Activated CD4-positive, alpha-beta T cell treated with anti-CD3 and anti-CD28 coated beads for 36 hours (primary cell): ENCODE results near the gene EEA1. TPM values are rescaled to one million over a fixed set of nuclear protein-coding genes. Genes with fewer than 3 reads are reported as not detected.

Experiments
- ATAC-seq: fragments of 200-7000 bp; cut with Tn5 transposase; one replicate; pipeline ENCODE4 v1.10.0; 2021; ENCODE audit warnings: mild to moderate bottlenecking, moderate library complexity
- CTCF ChIA-PET: fragments of 350-600 bp; sonication (Branson Sonifier 250); formaldehyde crosslinking; loops from one replicate; lab custom pipeline; 2021; ENCODE audit warnings: antibody characterized with exemption; lab: Charles Lee
- POLR2A ChIA-PET: fragments of 350-600 bp; sonication (Branson Sonifier 250); formaldehyde crosslinking; loops from one replicate; lab custom pipeline; 2021; ENCODE audit warnings: antibody characterized with exemption, inconsistent platforms; lab: Charles Lee
- DNase-seq: peaks from one replicate; pipeline ENCODE4 v3.0.0-alpha.2; 2020
- H3K27ac Mint-ChIP-seq: one replicate; pipeline ENCODE4 v1.8.0; 2021; ENCODE audit warnings: mixed read lengths
- H3K27me3 Mint-ChIP-seq: one replicate; pipeline ENCODE4 v1.8.0; 2021; ENCODE audit warnings: mixed read lengths
- H3K36me3 Mint-ChIP-seq: one replicate; pipeline ENCODE4 v1.8.0; 2021; ENCODE audit warnings: low read depth, mixed read lengths
- H3K4me1 Mint-ChIP-seq: one replicate; pipeline ENCODE4 v1.8.0; 2021; ENCODE audit warnings: mixed read lengths
- H3K4me3 Mint-ChIP-seq: one replicate; pipeline ENCODE4 v1.8.0; 2021; ENCODE audit warnings: mild to moderate bottlenecking, moderate library complexity, mixed read lengths
- H3K9me3 Mint-ChIP-seq: one replicate; pipeline ENCODE4 v1.8.0; 2021; ENCODE audit warnings: low read depth, mixed read lengths
- intact Hi-C, 2 experiments: fragments of 100-400 bp; cut with DNase I in 1 of 2; cut with micrococcal nuclease in 1 of 2; formaldehyde crosslinking; loops; one replicate each; pipeline versions ENCODE4 v1.14.2 to v1.15.1; 2022 to 2024; cut with DNase I, micrococcal nuclease
- total RNA-seq, 2 experiments: library from RNA; stranded (reverse); gene quantifications; one replicate each; pipeline ENCODE4 v1.2.3, GENCODE V29; 2021

The EEA1 gene
- total RNA-seq, 2 experiments from 2014 or later: 20.2 to 33.2 TPM

DNA sequence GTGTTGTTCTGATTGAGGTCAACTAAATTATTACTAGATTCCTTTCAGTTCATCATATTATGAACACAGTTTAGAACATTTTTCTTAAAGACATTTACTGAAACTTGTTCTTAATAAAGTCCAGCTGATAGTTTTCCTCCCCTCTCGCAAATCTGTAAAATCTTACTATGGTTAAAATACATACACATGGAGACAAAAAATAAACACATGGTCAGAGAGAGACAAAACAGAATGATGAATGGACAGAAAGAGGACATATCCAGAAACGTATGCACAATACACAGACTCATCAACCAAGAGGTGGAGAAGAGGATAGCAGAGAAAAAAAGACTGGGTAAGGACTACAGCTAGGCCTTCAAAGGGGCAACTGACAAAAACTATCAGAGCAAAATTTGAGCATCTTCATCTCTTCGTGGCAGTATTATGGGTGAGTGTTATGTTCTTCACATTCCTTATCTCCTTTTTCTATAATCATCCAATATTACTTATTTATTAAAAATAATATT lies 38.4 kb downstream of the EEA1 start:
- POLR2A ChIA-PET: no interaction called here
- Mint-ChIP-seq H3K4me1 (peaks cover 29% of the 10 kb centered on the region), H3K4me3 (no peak overlapping the region), H3K27me3 (no peaks in the 10 kb centered on the region), H3K36me3 (peaks cover 37% of the 10 kb centered on the region), H3K9me3 (no peaks in the 10 kb centered on the region), H3K27ac (no peak overlapping the region)
- no peak for ATAC-seq
- DNase-seq: no peak
- CTCF ChIA-PET: no interaction called here
- intact Hi-C loops: no loop called here

DNA sequence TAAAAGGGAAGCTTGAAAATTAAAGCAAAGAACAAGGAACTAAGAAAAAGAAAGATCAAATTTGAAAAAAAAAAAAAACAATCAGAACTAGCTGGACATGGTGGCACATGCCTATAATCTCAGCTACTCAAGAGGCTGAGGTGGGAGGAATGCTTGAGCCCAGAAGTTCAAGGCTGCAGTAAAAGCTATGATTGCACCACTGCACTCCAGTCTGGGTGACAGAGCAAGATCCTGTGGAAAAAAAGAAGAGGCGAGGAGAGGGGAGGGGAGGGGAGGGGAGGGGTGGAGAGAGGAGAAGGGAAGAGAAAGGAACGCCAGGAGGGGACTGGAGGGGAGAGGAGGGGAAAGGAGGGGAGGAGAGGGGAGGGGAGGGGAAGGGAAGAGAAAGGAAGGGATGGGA lies 43.0 kb downstream of the EEA1 start:
- Mint-ChIP-seq H3K9me3 (no peaks in the 10 kb centered on the region), H3K27me3 (no peaks in the 10 kb centered on the region), H3K27ac (no peak overlapping the region), H3K36me3 (peaks cover 59% of the 10 kb centered on the region), H3K4me3 (no peak overlapping the region), H3K4me1 (peaks cover 22% of the 10 kb centered on the region)
- no peak for ATAC-seq
- CTCF ChIA-PET: no interaction called here
- no peak for DNase-seq
- POLR2A ChIA-PET: no interaction called here
- intact Hi-C loops: no loop called here

DNA sequence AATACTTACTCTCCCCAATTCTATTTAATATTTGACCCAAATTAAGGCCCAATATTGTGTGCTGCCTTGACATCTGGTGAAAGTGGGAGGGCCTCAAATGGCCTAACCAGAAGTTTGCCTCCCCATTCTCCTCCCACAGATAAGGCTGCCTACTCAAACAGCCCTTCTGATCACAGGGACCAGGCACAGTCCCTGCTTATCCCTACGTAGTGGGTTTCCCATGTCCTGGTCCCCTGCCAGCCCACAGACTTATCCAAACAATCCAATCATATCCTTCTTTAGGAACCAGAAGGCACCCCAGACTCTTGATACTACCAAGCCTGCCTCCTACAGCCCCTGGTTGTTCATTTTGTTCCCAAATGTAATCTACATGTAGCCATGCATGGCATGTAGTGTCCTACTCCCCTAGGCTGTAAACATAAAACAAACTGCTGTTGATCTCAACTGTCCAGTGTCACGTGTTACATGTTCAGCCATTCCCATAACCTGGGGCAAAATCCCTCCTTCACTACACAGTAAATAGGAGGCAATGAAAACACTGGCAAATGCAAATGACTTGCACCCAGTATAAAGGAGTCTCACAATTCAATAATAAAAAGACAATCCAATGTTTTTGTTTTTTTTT lies 49.3 kb downstream of the EEA1 start:
- intact Hi-C loops: no loop called here
- Mint-ChIP-seq H3K27ac (no peak overlapping the region), H3K4me1 (peaks cover 20% of the 10 kb centered on the region), H3K36me3 (peaks cover 51% of the 10 kb centered on the region), H3K9me3 (no peaks in the 10 kb centered on the region), H3K4me3 (no peak overlapping the region), H3K27me3 (no peaks in the 10 kb centered on the region)
- DNase-seq (no peak), ATAC-seq (no peak)
- ChIA-PET CTCF (interaction anchor here (0.7 kb wide), 1 partner anchor 84 kb away, joined by 3 read pairs; no protein-coding TSS in a partner anchor), POLR2A (no interaction called here)

DNA sequence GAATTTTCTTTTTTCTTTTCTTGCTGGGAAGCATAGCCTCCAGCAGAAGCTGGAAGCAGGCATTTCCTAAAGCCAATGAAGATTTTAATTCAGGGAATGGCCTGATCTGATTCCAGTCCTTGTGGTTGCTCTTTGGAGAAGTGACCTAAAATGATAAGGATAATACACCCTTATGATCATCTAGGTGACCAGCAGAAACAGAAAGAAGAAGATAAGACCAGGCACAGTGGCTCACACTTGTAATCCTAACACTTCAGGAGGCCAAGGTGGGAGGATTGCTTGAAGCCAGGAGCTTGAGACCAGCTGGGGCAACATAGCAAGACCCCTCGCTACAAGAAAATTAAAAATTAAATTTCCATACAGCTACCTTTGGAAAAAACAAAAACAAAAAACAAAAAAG lies 51.2 kb downstream of the EEA1 start:
- Mint-ChIP-seq H3K9me3 (no peaks in the 10 kb centered on the region), H3K4me3 (no peak overlapping the region), H3K27me3 (no peaks in the 10 kb centered on the region), H3K27ac (no peak overlapping the region), H3K36me3 (peaks cover 34% of the 10 kb centered on the region), H3K4me1 (peaks cover 12% of the 10 kb centered on the region)
- intact Hi-C loops: no loop called here
- ATAC-seq (no peak), DNase-seq (no peak)
- ChIA-PET CTCF (interaction anchor here (1.1 kb wide), 1 partner anchor 480 kb away, joined by 3 read pairs; no protein-coding TSS in a partner anchor), POLR2A (no interaction called here)

DNA sequence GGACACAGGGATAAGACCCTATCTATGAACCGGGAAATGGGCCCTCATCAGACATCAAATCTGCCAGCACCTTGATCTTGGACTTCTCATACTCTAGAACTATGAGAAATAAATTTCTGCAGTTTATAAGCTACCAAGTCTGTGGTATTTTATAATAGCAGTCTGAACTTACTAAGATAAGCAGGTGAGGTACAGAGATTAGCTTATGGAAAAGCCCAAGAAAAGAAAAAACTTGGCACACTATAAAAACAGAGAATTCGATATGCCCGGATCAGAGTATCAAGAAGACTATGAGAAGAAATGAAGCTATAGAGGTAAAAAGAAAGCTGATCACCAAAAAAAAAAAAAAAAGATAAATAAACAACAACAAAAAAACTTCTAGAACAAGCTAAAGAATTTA lies 52.6 kb downstream of the EEA1 start:
- intact Hi-C loops: no loop called here
- no peak for DNase-seq
- Mint-ChIP-seq H3K4me3 (no peak overlapping the region), H3K27ac (no peak overlapping the region), H3K36me3 (peaks cover 27% of the 10 kb centered on the region), H3K4me1 (peaks cover 17% of the 10 kb centered on the region), H3K9me3 (no peaks in the 10 kb centered on the region), H3K27me3 (no peaks in the 10 kb centered on the region)
- no peak for ATAC-seq
- POLR2A ChIA-PET: interaction anchor here (0.6 to 0.7 kb wide), 3 partner anchors 26 to 570 kb away, joined by 3 to 5 read pairs (median 5); no protein-coding TSS in a partner anchor
- CTCF ChIA-PET: interaction anchor here (0.6 to 1.1 kb wide), 4 partner anchors 13 to 1922 kb away, joined by 3 to 4 read pairs (median 3); no protein-coding TSS in a partner anchor

DNA sequence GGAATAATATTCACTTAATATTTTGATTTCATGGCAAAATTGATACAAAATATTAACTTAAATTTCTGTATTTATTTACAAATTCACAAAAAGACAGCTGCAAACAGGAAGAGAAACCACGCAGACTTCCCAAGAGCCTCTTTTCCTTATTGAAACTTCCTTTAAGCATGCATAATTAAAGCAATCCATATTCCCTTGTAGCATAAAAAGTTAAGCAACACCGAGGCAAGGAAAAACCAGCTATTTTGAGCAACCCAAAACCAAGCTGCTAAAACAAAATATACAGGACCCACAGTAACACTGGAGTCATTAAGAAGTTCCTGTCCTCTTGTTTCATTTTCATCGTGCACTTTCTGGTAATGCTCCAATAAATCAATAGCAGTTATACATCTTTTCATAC lies 58.0 kb downstream of the EEA1 start:
- Mint-ChIP-seq H3K4me3 (no peak overlapping the region), H3K9me3 (no peaks in the 10 kb centered on the region), H3K36me3 (no peaks in the 10 kb centered on the region), H3K4me1 (peaks cover 15% of the 10 kb centered on the region), H3K27me3 (no peaks in the 10 kb centered on the region), H3K27ac (no peak overlapping the region)
- intact Hi-C loops: no loop called here
- ChIA-PET POLR2A (no interaction called here), CTCF (interaction anchor here (0.5 kb wide), 1 partner anchor 489 kb away, joined by 3 read pairs; no protein-coding TSS in a partner anchor)
- DNase-seq (no peak), ATAC-seq (no peak)

DNA sequence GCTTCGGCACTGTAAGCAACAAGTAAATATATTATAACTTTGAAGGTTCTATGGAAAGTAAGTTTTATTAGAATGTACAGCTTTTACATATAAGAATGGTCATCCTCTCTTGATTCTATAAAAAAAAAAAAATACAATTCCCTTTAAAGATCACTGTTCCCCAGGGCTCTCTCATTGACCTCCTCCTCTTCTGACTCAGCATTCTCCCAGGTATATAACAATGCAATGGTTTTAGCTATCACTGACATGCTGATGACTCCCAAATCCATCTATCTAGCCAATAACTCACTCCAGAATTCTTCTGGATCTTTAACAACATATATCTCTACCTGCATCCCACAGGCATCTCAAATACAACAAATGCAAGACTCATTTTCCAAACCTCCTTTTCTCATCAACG lies 62.7 kb downstream of the EEA1 start:
- H3K27me3 Mint-ChIP-seq: no peaks in the 10 kb centered on the region
- no peak overlapping the region for H3K27ac Mint-ChIP-seq
- no peak for ATAC-seq
- ChIA-PET POLR2A (no interaction called here), CTCF (interaction anchor here (1.0 to 1.3 kb wide), 2 partner anchors 8 to 121 kb away, joined by 3 read pairs; no protein-coding TSS in a partner anchor)
- DNase-seq: no peak
- no peak overlapping the region for H3K4me3 Mint-ChIP-seq
- peaks cover 16% of the 10 kb centered on the region for H3K4me1 Mint-ChIP-seq
- H3K9me3 Mint-ChIP-seq: no peaks in the 10 kb centered on the region
- intact Hi-C loops: no loop called here
- peaks cover 16% of the 10 kb centered on the region for H3K36me3 Mint-ChIP-seq

DNA sequence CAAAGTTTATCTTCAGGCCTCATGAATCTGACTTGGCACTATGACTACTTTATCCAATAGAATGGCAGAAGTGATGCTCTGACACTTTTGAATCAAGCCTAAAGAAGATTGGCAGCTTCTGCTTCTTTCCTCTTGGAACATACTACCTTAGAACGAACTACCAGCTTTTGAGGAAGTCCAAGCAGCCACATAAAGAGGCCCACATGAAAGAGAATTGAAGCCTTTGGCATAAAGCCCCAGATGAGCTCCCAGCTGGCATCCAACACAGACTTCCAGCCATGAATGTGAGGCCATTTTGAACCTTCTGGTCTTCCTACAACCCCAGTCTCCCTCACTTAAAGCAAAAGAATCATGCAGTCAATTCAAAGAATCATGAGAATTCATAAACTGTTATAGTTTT lies 65.8 kb downstream of the EEA1 start:
- intact Hi-C loops: no loop called here

DNA sequence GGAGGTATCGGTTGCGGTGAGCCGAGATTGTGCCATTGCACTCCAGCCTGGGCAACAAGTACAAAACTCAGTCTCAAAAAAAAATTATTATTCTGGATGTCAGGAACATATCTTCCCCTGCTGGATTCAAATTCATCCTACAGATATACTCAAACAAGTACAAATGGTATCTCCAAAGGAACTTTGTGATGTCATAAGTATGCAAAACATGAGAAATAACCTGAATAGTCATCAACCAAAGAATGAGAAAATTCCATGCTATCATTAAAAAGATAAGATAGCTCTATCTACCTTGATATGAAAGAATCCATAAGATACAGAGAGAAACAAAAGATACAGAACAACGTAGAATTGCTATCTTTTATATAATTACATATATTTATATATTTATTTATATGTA lies 67.7 kb downstream of the EEA1 start:
- no peaks in the 10 kb centered on the region for H3K27me3 Mint-ChIP-seq
- ATAC-seq: no peak
- intact Hi-C loops: no loop called here

More for the DNA sequence above, 65.8 kb downstream of the EEA1 start:
- peaks cover 10% of the 10 kb centered on the region for H3K4me1 Mint-ChIP-seq
- no peaks in the 10 kb centered on the region for H3K27me3 Mint-ChIP-seq
- H3K9me3 Mint-ChIP-seq: no peaks in the 10 kb centered on the region
- no peak overlapping the region for H3K27ac Mint-ChIP-seq
- H3K4me3 Mint-ChIP-seq: no peak overlapping the region
- ChIA-PET CTCF (no interaction called here), POLR2A (no interaction called here)
- peaks cover 33% of the 10 kb centered on the region for H3K36me3 Mint-ChIP-seq
- ATAC-seq (no peak), DNase-seq (no peak)

DNA sequence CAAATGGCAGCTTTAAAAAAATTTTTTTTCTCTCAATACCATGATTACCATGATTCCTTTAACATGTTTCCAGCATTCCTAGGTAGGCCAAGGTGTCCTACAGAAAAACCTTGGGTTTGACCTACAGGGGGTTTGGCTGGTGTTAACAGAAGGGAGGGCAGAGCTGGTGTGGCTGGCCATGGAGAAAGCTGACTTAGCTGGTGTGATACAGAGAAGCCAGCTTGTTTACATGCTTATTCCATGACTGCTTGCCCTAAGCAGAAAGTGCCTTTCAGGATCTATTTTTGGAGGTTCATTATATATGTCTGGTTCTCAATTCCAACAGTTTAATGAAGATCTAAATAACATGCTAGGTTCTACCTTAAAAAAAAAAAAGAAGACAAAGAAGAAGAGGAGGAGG lies 68.6 kb downstream of the EEA1 start:
- H3K27me3 Mint-ChIP-seq: no peaks in the 10 kb centered on the region
- no peak overlapping the region for H3K4me3 Mint-ChIP-seq
- H3K27ac Mint-ChIP-seq: no peak overlapping the region
- intact Hi-C loops: no loop called here
- ATAC-seq: no peak
- H3K9me3 Mint-ChIP-seq: no peaks in the 10 kb centered on the region
- peaks cover 10% of the 10 kb centered on the region for H3K4me1 Mint-ChIP-seq
- CTCF ChIA-PET: interaction anchor here (0.6 to 2.5 kb wide), 4 partner anchors 14 to 1236 kb away, joined by 3 to 7 read pairs (median 3); no protein-coding TSS in a partner anchor
- DNase-seq: no peak
- peaks cover 40% of the 10 kb centered on the region for H3K36me3 Mint-ChIP-seq
- POLR2A ChIA-PET: no interaction called here

More for the DNA sequence above, 67.7 kb downstream of the EEA1 start:
- Mint-ChIP-seq H3K9me3 (no peaks in the 10 kb centered on the region), H3K27ac (no peak overlapping the region), H3K36me3 (peaks cover 40% of the 10 kb centered on the region), H3K4me3 (no peak overlapping the region), H3K4me1 (peaks cover 10% of the 10 kb centered on the region)
- ChIA-PET POLR2A (no interaction called here), CTCF (interaction anchor here (0.6 to 1.2 kb wide), 2 partner anchors 558 to 1235 kb away, joined by 3 read pairs; no protein-coding TSS in a partner anchor)
- no peak for DNase-seq

DNA sequence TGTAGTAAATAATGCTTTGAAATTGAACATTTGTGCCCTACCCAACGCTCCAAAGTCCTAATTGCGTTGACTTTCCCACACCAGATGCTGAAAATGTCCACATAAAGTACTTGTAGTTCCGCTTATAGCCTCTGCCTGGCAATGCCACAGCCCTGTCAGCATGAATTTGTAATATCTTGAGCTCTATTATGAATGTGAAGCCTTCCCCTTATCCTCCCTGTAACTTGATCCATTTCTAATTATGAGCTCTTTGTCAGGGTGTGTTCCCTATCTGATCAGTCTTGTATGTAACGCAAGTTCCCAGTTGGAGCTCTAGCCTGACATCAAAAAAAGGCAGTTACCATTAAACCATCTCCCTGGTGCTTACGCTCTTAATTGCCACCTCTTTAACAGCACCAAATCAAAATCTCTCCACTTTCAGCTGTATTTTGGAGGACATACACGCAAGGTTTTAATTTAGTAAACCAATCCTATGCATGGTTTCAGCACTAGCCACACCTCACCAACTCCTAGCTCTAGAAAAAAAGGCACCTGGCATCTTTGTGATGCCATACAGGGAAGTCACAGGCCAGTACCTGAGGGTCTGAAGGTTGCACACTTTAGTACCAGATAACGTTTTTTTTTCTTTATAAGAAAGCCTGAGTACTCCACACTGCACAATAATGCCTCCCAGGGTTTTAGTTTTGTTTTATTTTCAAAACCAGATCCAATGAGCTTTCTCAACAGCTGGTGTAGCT lies 69.3 kb downstream of the EEA1 start:
- no peaks in the 10 kb centered on the region for H3K9me3 Mint-ChIP-seq
- DNase-seq (no peak), ATAC-seq (no peak)
- H3K27me3 Mint-ChIP-seq: no peaks in the 10 kb centered on the region
- POLR2A ChIA-PET: interaction anchor here (0.6 kb wide), 1 partner anchor 215 kb away, joined by 5 read pairs; no protein-coding TSS in a partner anchor
- no peak overlapping the region for H3K27ac Mint-ChIP-seq
- intact Hi-C loops: no loop called here
- CTCF ChIA-PET: interaction anchor here (0.6 to 2.5 kb wide), 4 partner anchors 13 to 560 kb away, joined by 3 to 7 read pairs (median 4); no protein-coding TSS in a partner anchor
- peaks cover 10% of the 10 kb centered on the region for H3K4me1 Mint-ChIP-seq
- H3K36me3 Mint-ChIP-seq: peaks cover 38% of the 10 kb centered on the region
- H3K4me3 Mint-ChIP-seq: no peak overlapping the region
